ENCODE results near the gene STARD7. TPM values are rescaled to one million over a fixed set of nuclear protein-coding genes. Genes with fewer than 3 reads are reported as not detected.

STARD7 gene
- total RNA-seq, 1 donor = 170 TPM

DNA sequence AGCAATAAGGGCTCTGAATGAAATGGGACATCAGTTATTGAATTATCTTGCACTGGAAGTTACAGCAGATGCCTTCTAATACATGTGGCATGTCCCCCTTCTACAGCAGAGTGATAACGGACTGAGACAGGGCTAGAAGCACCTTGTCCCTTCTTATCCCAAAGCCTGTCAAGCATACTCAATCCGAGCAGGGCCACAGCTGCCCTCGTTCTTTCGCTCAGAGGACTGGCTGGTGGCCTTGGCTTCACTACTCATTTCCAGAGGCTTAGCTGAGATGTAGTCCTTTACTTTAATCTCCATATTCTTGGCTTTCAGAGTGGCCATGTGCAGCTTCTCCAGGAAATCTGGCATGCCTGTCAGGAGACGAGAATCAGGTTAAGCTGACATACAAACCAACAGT lies 22.1 kb downstream of the STARD7 start:
- H3K4me3 ChIP-seq (ENCODE audit: low read depth, low read length) = no peak overlapping the region
- TF ChIP-seq, protein P1, sequence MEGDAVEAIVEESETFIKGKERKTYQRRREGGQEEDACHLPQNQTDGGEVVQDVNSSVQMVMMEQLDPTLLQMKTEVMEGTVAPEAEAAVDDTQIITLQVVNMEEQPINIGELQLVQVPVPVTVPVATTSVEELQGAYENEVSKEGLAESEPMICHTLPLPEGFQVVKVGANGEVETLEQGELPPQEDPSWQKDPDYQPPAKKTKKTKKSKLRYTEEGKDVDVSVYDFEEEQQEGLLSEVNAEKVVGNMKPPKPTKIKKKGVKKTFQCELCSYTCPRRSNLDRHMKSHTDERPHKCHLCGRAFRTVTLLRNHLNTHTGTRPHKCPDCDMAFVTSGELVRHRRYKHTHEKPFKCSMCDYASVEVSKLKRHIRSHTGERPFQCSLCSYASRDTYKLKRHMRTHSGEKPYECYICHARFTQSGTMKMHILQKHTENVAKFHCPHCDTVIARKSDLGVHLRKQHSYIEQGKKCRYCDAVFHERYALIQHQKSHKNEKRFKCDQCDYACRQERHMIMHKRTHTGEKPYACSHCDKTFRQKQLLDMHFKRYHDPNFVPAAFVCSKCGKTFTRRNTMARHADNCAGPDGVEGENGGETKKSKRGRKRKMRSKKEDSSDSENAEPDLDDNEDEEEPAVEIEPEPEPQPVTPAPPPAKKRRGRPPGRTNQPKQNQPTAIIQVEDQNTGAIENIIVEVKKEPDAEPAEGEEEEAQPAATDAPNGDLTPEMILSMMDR (IDR thresholded peaks at IDR 0.05; ENCODE audit: insufficient read depth, low read length) = no peak
- no peak for DNase-seq (ENCODE audit: low read depth)

DNA sequence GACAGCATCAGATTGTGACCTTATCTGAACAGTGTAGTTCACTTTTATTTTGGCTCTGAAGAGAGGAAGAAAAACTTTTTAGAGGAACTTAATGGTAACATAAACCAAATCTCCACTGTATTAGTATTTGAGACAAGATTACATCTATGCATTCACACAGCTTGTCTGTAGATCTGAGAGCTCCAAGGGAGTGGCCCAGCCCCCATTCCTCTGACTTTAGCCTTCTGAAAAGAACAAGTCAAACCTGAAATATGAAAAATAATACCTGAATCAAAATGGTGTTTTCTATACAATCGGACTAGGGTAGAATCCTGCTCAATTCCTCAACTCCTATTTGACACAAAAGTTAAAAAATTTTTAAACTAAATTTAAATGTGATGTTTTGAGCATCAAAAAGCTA lies 23.1 kb downstream of the STARD7 start:
- DNase-seq (ENCODE audit: low read depth) = no peak
- TF ChIP-seq, protein P1 (IDR thresholded peaks at IDR 0.05; ENCODE audit: insufficient read depth, low read length) = no peak
- H3K4me3 ChIP-seq (ENCODE audit: low read depth, low read length) = no peak overlapping the region

DNA sequence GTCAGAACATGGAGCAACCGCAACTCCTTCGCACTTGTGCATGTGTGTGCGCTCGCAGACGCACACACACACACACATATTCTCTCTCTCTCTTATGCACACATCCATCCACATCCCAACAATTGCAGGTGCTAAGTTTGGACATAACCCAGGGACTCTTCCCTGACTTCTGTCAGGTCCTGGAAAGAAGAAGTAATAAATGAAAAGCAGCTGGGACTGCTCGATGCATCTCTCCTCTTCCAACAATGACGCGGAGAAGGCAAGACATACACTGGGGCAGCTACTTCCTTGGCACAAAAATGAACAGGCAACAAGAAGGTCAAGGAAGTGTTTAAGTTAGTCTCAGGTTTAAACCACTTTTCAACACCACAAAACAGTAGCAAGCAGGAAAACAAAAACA lies 23.6 kb downstream of the STARD7 start:
- no peak overlapping the region for H3K4me3 ChIP-seq (ENCODE audit: low read depth, low read length)
- no peak for DNase-seq (ENCODE audit: low read depth)
- TF ChIP-seq, protein P1 (IDR thresholded peaks at IDR 0.05; ENCODE audit: insufficient read depth, low read length) = no peak

- TF ChIP-seq, protein P1 (IDR thresholded peaks at IDR 0.05; ENCODE audit: insufficient read depth, low read length) = no peak
- no peak overlapping the region for H3K4me3 ChIP-seq (ENCODE audit: low read depth, low read length)
- no peak for DNase-seq (ENCODE audit: low read depth)
Measured at GRCh38 chr2:96184188-96184587, 24.4 kb downstream of the STARD7 start.

- DNase-seq (ENCODE audit: low read depth) = no peak
- TF ChIP-seq, protein P1 (IDR thresholded peaks at IDR 0.05; ENCODE audit: insufficient read depth, low read length) = no peak
- no peak overlapping the region for H3K4me3 ChIP-seq (ENCODE audit: low read depth, low read length)
Measured at GRCh38 chr2:96181529-96181928, 27.1 kb downstream of the STARD7 start.

DNA sequence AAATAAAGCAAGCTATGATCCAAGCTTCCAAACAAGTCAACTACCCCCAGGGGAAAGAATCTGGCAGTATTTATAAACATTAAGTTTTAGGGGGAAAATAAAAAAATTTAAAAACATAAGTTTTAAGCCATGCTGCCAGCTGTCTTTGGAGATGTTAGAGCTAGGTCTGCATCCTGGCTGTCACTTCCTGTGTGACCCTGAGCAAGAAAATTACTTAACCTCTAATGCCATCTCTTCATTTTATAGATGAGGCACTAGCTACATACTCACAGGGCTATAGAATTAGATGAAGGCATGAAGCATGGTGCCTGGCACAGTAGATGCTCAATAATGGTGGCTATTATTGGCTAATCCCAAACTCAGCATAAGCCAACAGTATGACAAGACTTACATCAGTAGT lies 28.1 kb downstream of the STARD7 start:
- no peak overlapping the region for H3K4me3 ChIP-seq (ENCODE audit: low read depth, low read length)
- DNase-seq (ENCODE audit: low read depth) = no peak
- TF ChIP-seq, protein P1 (IDR thresholded peaks at IDR 0.05; ENCODE audit: insufficient read depth, low read length) = no peak

- no peak for DNase-seq (ENCODE audit: low read depth)
- no peak overlapping the region for H3K4me3 ChIP-seq (ENCODE audit: low read depth, low read length)
- TF ChIP-seq, protein P1 (IDR thresholded peaks at IDR 0.05; ENCODE audit: insufficient read depth, low read length) = no peak
Measured at GRCh38 chr2:96180002-96180401, 28.6 kb downstream of the STARD7 start.

All from fibroblast of the aortic adventitia (primary cell).